ENCODE results near the gene DNAJB6. TPM values are rescaled to one million over a fixed set of nuclear protein-coding genes. Genes with fewer than 3 reads are reported as not detected.

Gene DNAJB6
- total and polyA plus RNA-seq, 8 donors, result 48.7 to 233 (median 65.4) TPM

DNA sequence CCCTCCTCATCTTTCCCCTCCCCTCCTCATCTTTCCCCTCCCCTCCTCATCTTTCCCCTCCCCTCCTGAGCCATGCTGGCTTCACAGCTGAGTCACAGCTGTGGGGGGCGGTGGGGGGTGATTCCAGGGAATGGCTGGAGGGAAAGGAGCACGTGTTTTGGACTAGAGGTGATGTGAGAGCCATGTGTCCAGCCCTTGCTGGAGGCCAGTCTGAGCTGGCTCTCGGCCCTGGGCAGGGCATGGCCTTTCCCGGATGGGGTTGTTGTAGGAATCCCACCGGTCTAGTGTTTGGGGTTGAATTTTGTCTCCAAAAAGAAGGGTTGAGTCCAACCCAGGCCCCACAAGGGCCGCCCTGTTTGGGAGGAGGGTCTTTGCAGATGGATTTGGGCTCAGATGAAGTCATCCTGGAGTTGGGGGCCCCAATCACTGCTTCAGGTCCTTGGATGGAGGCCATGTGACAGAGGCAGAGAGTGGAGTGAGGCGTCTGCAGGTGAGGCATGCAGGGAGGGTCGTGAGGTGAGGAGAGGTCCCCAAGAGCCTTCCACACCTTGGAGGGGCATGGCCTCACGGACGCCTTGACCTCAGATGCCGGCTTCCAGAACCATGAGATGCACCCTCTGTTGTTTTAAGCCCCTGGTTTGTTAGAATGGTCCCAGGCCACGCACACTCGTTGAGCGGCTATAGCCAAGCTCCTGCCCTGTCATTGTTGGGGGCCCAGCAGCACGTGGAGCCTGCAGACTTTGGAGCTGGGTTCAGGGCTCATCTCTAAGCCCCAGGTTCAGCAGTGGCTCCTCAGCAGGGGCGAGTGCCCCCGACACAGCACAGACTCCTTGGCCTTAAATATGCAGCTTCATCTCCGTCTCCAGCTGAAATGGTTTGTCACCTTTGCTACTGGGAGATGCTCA is 101.6 kb downstream of the DNAJB6 start:
- Histone ChIP-seq H3K27me3 (peaks cover 0 to 14% (median 0%) of the 10 kb centered on the region in 3 donors), H3K36me3 (no peaks in the 10 kb centered on the region), H3K9me3 (no peaks in the 10 kb centered on the region), H3K4me1 (no peaks in the 10 kb centered on the region), H3K4me3 (no peak overlapping the region), H3K27ac (no peak overlapping the region)
- intact Hi-C loops (cut with DNase I; ENCODE audit: low total_unique reads), result no loop called here
- WGBS, 5 donors, result 75 to 83% (median 81%) methylated on average over 16 to 18 of the region's 18 CpGs
- TF ChIP-seq POLR2A (IDR thresholded peaks at IDR 0.05) (no peak), POLR2AphosphoS5 (IDR thresholded peaks at IDR 0.05) (no peak), EP300 (IDR thresholded peaks at IDR 0.05) (no peak)
- TF ChIP-seq, protein P1, sequence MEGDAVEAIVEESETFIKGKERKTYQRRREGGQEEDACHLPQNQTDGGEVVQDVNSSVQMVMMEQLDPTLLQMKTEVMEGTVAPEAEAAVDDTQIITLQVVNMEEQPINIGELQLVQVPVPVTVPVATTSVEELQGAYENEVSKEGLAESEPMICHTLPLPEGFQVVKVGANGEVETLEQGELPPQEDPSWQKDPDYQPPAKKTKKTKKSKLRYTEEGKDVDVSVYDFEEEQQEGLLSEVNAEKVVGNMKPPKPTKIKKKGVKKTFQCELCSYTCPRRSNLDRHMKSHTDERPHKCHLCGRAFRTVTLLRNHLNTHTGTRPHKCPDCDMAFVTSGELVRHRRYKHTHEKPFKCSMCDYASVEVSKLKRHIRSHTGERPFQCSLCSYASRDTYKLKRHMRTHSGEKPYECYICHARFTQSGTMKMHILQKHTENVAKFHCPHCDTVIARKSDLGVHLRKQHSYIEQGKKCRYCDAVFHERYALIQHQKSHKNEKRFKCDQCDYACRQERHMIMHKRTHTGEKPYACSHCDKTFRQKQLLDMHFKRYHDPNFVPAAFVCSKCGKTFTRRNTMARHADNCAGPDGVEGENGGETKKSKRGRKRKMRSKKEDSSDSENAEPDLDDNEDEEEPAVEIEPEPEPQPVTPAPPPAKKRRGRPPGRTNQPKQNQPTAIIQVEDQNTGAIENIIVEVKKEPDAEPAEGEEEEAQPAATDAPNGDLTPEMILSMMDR (IDR thresholded peaks at IDR 0.05), result no peak
- no peak for DNase-seq

DNA sequence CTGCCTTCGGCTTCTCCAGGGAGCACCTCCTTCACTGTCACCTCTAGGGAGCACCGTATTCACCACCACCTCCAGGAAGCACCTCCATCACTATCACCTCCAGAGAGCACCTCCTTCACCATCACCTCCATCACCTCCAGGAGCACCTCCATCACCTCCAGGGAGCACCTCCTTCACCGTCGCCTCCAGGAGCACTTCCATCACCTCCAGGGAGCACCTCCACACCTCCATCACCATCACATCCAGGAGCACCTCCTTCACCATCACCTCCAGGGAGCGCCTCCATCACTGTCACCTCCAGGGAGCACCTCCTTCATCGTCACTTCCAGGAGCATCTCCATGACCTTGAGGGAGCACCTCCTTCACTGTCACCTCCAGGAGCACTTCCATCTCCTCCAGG is 102.3 kb downstream of the DNAJB6 start:
- DNase-seq, result no peak
- Histone ChIP-seq H3K9me3 (no peaks in the 10 kb centered on the region), H3K27me3 (peaks cover 0 to 14% (median 0%) of the 10 kb centered on the region in 3 donors), H3K36me3 (no peaks in the 10 kb centered on the region), H3K27ac (no peak overlapping the region), H3K4me3 (no peak overlapping the region), H3K4me1 (no peaks in the 10 kb centered on the region)
- intact Hi-C loops (cut with DNase I; ENCODE audit: low total_unique reads), result no loop called here
- 91 to 97% (median 95%) methylated on average over 6 of the region's 6 CpGs for WGBS, 5 donors
- TF ChIP-seq POLR2A (IDR thresholded peaks at IDR 0.05) (no peak), EP300 (IDR thresholded peaks at IDR 0.05) (no peak), POLR2AphosphoS5 (IDR thresholded peaks at IDR 0.05) (no peak)
- TF ChIP-seq, protein P1 (IDR thresholded peaks at IDR 0.05), result no peak

DNA sequence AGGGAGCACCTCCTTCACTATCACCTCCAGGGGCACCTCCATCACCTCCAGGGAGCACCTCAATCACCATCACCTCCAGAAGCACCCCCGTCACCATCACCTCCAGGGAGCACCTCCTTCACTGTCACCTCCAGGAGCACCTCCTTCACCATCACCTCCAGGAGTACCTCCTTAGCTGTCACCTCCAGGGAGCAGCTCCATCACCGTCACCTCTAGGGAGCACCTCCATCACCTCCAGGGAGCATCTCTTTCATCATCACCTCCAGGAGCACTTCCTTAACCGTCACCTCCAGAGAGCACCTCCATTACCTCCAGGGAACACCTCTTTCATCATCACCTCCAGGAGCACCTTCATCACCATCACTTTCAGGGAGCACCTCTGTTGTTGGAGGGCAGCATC is 103.0 kb downstream of the DNAJB6 start:
- no peak overlapping the region for H3K4me3 ChIP-seq
- 56 to 78% (median 65%) methylated on average over 3 of the region's 3 CpGs for WGBS, 5 donors
- H3K27ac ChIP-seq, result no peak overlapping the region
- peaks cover 0 to 14% (median 0%) of the 10 kb centered on the region in 3 donors for H3K27me3 ChIP-seq
- H3K36me3 ChIP-seq, result no peaks in the 10 kb centered on the region
- H3K9me3 ChIP-seq, result no peaks in the 10 kb centered on the region
- intact Hi-C loops (cut with DNase I; ENCODE audit: low total_unique reads), result no loop called here
- no peak for DNase-seq
- H3K4me1 ChIP-seq, result no peaks in the 10 kb centered on the region
- TF ChIP-seq EP300 (IDR thresholded peaks at IDR 0.05) (no peak), POLR2A (IDR thresholded peaks at IDR 0.05) (no peak), POLR2AphosphoS5 (IDR thresholded peaks at IDR 0.05) (no peak)
- TF ChIP-seq, protein P1 (IDR thresholded peaks at IDR 0.05), result no peak

DNA sequence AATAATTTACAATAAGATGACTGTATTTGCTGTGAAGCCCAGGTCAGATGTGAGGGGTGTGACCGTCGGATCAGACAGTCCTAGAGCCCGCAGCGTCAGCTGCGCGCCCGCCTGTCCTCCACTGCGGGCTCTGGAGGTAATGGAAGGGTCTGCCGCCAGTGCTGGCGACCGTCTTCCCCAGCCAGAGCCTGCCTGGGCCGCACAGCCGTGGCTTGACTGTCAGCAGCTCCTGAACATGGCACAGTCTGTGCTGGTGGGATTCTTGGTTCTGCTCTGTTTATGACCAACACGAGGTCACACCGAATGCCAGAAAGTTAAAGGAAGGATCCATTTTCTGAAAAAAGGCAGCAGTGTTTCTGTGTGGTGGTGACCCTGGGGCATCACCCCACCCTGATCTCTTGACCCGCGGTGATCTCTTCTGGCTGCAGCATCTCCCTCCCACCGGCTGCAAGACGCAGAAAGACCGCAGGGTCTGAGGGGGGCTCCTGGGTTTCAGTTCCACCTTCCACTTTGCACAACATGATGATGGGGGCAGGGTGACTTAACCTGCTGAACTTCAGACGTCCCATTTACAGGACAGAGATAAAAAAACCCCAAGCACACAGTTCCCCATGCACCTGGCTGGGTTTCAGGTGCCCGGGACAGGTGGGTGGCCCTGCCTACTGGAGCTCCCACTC is 103.7 kb downstream of the DNAJB6 start:
- no peaks in the 10 kb centered on the region for H3K4me1 ChIP-seq
- H3K36me3 ChIP-seq, result no peaks in the 10 kb centered on the region
- TF ChIP-seq EP300 (IDR thresholded peaks at IDR 0.05), result no peak
- TF ChIP-seq POLR2A (IDR thresholded peaks at IDR 0.05), result no peak
- TF ChIP-seq, protein P1 (IDR thresholded peaks at IDR 0.05), result no peak
- TF ChIP-seq POLR2AphosphoS5 (IDR thresholded peaks at IDR 0.05), result no peak
- no peak overlapping the region for H3K4me3 ChIP-seq
- H3K27ac ChIP-seq, result no peak overlapping the region
- 85 to 91% (median 89%) methylated on average over 21 to 22 of the region's 22 CpGs for WGBS, 5 donors
- H3K9me3 ChIP-seq, result no peaks in the 10 kb centered on the region
- peaks cover 0 to 14% (median 0%) of the 10 kb centered on the region in 3 donors for H3K27me3 ChIP-seq
- intact Hi-C loops (cut with DNase I; ENCODE audit: low total_unique reads), result no loop called here
- no peak for DNase-seq

All from stomach (tissue), 9 donors.